GM21723 (cell line): ENCODE data around the gene ATP5ME.
"Not testable (repeated sequence)": the region's sequence is repeated elsewhere in the genome, so short reads cannot be mapped to it uniquely, and the experiment has no call there.

Source experiments
- ATAC-seq: cut with Tn5 transposase; IDR thresholded peaks from one replicate; pipeline ENCODE4 v1.9.1; 2021; ENCODE audit warnings: mild to moderate bottlenecking, moderate library complexity; ENCODE audit not compliant: unreplicated experiment

ATP5ME gene

DNA sequence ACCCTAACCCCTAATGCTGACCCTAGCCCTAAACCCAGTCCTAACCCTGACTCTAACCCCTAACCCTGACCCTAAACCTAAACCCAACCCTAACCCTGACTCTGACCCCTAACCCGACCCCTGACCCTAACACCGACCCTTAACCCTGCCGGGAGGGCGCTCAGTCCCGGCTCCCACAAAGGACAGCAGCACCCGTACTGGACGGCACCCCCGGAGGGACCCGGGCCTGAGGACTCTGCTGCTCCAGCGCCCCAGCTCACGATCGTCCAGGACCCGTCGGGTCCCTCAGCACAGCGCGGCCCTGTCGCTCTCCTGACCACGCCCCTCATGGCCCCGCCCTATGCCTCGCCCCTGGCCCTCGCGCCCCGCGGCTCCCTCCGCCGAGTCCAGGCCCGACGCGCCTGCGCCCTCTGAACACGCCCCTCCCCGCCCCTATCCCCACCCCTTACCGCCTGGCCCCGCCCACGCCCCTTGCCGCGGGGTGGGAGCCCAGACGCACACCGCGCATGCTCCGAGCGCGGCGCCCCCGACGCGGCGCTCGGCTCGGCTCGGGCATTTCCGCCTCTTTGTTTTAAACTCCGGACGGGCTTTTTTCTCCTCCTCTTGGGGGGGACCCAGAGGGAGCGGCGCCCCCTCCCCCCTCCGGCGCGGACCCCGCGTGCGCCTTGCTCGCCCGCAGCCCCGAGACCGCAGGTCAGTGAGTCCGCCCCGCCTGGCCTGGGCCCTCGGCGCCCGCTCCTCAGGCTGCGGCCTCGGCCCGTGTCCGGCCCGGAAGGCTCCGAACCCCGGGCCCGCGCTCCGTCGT lies 31.4 kb upstream of the ATP5ME start, which contains the start of gene PCGF3:
TSS of gene PCGF3 (plus strand) at position 555 of the 805 bp plus-strand sequence. CDS start 27,849 bp downstream, outside the sequence.
- peak; percentile 87 for ATAC-seq

DNA sequence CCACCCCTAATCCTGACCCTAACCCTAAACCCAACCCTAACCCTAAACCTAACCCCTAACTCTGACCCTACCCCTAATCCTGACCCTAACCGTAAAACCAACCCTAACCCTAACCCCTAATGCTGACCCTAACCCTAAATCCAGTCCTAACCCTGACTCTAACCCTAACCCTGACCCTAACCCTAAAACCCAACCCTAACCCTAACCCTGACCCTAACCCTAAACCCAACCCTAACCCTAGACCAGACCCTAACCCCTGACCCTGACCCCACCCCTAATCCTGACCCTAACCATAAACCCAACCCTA lies 30.8 kb upstream of the ATP5ME start:
- no peak for ATAC-seq

DNA sequence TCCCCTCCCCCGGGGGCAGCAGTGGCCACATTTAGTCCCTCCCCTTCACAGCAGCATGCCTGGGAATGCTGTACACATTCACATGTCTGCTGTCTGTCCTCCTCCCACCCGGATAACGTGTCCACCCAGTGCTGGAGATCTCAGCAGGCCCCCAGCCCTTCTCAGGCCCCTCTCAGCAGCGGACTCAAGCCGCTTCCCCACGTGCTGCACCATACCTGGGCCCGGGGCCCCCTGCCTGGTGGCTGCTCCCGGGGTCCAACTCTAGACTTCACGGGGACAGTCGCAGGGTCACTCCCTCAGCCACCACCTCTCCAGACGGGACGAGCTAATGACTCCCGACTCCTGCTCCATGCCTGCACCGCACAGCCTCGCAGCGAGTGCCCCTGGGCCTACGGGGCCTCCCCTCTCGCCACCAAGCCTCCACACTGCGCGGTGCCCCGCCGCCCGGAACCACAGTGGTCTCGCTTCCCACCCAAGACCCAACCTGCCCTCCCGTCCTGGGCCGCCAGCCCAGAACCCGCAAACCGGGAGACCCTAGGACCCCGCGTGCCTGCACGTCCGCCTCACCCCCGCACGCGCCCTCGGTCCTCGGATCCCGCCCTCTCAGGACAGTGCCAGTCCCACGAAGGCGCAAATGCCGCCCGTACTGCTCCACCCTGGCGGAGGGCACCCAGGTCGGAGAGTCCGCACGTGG lies 30.3 kb upstream of the ATP5ME start:
- ATAC-seq: no peak

DNA sequence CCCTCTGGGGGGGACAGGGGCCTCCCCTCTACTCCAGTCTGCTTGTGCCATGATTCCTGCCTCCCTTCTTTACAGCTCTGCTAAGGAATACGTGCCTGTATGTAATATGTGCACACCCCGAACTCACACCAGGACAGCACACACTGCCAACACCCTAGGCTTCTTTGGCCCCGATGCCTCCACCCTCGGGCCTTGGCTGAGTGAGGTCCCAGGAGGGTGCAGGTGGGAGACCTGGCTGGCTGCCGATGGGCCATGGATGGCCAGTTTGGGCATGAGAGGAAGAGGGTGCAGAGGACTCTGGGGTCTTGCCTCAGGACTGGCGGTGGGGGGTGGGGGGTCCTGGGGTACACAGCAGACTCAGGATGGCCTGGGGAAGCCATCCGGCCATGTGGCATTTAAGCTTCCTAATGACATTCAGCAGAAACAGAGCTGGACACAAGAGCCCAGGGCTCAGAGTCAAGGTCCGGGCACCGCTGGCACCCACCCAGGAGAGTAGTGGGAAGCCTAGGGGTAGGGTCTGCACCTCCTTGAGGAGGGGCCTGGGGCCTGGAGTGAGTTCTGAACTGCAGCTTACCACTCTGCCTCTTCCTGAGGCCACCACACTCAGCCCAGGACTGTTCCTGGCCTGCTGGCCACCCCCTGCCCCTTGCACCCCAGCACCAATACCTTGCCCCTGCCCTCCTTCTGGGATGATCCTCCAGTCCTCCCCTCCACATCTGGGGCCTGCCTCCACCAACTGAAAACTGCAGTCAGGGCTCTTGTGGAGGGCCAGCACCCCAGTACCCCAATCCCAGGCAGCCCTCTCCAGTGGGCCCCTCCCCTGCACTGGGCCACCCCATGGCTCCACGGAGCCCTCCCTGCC lies 29.5 kb upstream of the ATP5ME start:
- no peak for ATAC-seq

DNA sequence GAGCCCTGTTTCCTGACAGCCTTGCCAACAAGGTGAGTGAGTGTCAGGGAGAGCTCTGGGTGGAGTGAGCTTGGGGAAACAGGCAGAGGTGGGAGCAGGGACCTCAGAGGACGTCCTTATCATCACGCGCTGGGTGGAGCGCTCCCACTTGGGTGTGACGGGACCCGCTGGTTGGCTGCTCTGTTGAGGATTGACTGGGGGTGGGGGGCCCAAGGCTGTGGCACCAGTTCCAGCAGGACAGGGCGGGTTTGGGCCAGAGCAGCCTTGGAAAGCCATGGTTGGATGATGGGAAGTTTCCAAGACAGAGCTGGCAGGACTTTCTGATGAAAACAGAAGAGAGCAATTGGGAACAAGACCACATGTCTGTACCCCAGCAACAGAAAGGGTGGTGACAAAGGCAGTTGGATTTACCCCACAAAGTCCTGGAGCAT lies 28.6 kb upstream of the ATP5ME start:
- no peak for ATAC-seq

DNA sequence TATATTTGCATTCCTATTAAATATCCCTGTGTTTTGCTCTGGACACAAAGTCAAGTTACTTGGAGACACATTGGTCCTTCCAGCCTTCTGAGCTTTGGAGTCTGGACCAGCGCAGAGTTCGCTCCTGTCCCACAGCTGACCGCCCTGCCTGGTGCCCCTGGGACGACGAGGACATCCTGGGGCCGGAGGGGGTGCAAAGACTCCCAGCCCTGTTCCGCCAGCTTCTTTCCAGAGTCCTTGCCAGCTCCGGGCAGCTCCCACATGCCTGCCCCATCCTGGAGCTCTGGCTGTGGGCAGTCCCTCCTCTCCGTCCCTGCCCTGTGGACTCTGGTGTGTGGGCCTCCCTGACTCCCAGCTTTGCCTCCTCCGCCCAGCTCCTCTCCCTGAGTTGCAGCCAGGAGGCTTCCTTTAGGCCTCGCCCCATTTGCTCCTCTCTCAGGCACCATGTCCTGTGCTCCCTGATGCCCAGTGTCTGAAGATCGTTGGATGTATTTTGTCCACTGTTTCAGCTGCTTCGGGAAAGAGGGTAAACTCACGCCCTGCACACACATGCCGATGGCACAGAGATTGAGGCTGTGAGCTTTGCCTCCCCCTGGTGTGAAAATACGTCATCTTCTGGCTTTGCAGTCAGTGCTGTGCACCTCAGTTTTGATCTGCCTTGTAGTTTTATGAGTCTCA lies 26.6 kb upstream of the ATP5ME start:
- ATAC-seq: no peak

DNA sequence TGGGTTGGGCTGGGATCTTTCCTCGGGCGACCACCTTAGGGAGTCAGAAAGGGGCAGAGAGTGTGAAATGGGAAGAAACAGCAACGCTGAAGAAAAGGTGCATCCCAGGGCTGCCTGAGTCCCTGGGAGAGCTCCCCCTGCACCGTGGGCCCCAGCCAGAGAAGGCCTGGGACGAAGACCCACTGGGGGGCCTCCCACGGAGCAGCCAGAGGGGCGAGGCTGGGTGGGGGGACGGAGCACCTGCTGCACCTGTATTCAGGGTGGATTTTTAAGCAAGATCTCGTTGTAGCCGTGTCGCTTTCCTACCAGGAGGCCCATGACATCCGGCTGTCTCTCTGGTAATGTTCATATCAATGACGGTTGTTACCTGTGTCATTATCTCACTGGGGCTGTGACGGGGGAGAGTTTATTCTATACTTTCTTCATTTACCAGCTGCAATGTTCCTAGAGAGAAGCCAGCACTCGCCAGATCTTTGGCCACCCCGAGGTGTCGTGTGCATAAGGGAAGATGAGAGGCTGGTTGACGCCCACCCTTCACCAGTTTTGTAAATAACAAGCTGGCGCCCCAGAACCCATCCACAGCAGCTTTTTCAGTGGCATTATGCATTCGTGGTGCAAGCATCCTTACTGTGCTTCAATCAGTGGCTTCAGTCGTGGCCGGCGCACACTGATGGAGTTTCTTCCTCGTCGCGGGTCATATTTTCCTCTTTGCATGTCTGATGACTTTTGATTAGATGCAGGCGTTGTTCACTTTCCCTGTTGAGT lies 25.9 kb upstream of the ATP5ME start:
- no peak for ATAC-seq

DNA sequence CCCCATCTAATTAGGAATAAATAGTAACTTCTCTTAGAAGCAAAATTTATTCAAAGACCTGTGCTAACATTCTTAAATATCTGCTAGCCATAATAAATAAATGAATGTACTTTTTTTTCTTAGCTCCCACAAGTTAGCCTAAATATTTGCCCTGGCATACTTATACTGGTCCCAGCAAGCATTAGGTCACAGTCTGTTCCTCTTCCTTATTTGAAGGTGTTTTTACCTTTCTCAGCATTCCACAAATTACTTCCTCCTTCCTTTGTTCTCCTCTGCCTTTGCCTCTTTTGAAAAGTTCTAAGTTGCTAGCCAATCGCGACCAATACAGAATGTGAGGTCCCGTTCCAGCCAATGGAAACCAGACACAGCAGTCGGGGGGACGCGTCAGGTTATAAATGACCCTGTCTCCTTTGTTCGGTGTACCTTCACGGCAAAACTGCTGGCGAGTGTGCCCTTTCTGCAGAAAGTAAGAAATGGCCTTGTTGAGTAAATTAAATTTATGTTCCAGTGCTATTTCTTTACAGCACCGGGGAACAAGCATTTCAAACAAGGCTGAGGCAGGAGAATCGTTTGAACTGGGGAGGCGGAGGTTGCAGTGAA lies 20.4 kb upstream of the ATP5ME start:
- ATAC-seq: not testable (repeated sequence)

DNA sequence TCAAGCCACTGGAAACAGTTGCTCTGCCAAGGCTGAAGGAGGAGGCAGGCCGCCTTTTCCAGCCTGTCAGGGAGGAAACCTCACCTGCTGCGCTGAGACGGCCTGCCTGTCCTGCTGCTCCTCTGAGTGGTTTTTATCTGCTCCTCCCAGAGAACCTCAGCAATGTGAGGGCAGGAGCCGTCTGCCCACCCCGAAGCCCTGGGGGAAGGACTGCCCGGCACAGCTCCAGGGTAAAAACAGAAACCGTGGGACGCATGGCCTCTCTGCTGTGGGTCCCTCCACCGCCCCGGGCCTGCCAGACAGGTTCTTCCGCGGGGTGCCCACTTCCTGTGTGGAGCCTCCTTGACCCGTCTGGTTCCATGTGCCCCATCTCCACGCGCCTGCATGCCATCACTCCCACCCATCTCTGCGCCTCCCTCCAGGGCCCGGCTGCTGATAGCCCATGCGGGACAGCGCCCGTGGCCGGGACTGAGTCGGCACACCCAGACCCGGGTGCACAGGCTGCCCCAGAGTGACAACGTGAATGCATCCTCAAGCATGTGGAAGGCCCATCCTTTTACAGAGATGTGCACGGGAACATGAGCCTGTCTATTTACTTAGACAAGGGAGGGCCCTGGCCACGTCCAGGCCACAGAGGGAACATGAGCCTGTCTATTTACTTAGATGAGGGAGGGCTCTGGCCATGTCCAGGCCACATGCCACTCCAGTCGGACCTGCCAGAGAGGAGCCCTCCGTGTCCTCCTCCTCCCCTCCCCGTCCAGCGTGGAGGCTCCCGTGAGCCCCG lies 18.9 kb upstream of the ATP5ME start:
- no peak for ATAC-seq

DNA sequence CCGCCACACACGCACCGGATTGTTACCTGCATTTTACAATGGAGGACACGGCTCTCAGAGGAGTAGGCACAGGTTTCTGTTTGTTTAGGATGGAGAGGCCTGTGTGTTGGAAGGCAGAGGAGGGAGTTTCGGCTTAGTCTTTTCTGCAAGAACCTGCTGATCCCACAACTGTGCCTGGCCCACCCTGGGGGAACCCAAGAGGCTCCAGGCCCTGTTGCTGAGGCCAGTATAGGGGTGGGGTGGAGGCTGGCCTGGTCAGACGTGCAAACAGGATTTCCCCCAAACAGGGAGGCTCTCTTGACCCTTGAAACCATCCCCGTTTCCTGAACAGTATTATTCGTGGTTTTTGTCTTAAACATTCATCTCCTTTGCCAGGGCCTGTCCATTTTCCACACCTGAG lies 15.6 kb upstream of the ATP5ME start:
- ATAC-seq: no peak

DNA sequence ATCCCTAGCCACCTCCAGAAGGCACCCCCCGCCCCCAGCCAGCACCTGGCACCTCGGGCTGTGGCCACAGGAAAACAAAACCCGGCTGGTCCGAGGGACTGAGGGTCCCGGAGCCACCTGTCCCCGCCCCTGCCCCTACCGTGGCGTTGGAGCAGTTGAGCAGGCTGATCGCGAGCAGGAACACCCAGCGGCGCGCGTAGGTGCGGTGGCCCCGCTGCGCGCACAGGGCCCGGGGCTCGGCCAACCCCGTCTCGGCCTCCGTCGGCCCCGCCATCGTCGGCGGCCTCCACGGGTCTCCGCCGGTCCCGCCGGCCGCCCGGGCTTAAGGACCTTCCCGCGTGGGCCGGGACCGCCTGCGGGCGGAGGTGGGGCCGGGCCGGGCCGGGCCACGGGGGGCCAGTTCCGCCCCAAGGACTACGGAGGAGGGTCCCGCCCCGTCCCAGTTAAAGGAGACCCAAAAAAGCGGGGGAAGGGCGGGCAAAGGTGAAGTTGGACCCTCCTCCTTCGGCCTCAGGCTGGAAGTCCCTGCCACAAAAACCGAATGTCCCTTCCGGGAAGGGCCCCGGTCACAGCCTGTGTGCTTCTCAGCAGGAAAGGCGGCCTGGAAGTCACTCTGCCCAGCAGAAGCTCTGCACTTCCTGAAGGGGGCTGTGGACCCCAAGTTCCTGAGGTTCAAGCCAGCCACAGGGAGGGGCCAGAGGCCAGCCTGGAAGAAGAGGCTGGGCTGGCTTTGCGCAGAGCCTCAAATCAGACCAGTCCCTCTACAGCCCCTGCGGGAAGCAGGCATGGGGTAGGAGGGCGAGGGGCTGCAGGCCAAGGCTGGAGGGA lies 15.0 kb upstream of the ATP5ME start, which contains the start of gene SLC49A3:
TSS of gene SLC49A3 (minus strand) at position 298 of the 828 bp plus-strand sequence. CDS start at position 274, 24 bp downstream.
- ATAC-seq: no peak

DNA sequence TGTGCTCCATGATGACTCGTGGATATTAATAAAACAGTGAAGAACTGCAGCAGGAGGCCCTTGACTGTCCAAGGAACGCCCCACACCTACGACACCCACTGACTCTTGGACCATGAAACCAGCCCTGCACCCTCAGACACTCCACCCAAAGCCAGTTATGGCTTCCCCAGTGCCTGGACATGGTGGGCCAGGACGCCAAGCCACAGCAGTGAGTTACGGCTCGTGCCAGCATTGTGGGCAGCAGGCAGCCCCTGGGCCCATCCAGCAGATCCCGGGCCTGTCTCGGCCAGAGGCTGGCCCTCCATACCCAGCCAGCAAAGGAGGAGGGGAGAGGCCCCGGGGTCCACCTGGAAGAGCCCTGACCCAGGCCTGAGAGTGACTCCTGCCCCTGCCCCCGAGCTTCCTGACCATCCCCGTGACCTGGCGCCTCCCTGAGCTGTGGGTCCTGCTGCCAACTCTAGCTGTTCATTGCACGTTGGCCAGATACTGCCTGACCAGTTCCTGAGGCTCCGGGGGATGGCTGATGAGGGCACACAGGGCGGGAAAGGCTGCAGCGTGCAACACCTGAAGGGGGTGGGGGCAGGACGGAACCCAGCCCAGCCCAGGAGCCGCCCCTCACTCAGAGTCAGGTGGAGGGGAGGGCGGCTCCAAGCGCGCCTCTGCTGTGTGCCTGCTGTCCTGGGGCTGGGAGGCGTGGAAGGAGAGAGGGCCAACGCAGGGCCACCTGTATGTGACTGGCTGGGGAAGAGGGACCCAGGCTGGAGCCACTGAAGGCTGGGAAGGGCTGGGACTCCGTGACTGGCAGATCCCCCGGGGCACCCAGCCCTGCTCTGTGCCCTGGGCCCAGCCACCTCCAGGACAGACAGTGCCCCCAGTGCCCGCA lies 14.1 kb upstream of the ATP5ME start:
- ATAC-seq: no peak

DNA sequence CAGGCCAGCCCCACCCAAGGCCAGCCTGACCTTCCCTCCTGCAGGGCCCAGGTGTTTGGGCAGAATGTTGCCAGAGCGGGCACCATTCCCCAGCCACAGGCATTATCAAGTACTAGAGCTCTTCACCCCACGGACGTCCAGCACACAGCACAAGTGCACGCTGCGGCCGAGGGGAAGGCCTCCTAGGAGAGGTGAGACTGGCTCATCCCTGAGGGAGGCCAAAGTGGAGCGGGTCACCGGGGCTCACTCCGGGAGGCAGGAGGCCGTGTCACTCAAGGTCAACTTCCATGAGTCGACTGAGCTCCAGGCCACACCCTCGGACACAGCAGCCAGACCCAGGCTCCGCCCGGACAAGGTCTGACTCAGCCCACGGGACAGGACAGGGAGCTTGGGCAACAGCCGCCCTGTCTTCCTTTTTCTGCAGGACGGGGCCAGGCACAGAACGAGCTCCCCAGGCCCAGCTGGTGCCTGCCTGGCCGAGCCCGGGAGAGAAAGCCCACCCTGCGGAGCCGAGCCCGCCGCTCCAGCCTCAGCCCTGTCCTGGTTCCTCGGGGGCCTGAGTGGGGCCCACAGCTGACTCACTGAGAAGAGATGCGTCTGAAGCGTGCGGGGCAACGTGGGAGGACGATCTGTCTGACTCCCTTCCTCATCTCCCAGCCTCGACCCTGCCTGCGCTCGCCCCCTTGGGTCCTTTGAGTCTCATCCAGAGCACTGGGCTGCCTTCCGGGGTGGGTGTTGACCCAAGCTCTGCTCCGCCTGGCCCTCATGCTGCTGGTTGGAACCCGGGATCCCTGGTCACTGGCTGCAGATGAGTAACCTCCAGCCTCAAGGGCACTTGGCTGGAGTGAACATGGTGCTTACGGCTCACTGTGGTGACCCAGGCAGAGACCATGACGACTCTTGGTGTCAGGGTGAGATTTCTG lies 13.2 kb upstream of the ATP5ME start:
- no peak for ATAC-seq

DNA sequence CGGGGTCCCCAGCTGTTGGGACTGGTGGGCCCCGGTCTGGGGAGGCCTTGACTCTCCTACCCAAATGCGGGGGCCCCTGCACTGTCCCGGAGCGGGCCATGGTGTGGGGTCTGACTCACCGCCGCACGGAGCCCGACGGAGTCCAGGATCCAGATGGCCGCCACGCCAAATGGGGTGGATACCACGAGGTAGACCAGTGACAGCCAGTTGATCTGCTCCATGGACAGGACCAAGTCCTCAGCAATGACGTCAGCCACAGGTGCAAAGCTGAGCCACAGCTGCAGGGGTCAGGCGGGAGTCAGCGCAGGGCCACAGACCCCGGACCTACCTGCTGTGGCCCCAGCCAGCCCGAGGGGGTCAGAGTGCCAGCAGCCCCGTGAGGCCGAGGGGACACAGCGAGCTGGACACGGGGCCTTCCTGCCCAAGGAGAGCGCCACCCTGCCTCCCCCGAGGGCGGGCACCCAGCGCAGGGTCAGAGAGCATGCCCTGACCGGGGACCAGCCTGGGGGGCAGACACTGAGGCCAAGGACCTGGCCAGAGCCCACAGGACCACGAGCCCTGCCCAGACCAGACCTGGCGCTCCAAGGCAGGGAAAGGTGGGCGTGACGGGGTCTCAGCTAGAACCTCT lies 12.5 kb upstream of the ATP5ME start:
- no peak for ATAC-seq

DNA sequence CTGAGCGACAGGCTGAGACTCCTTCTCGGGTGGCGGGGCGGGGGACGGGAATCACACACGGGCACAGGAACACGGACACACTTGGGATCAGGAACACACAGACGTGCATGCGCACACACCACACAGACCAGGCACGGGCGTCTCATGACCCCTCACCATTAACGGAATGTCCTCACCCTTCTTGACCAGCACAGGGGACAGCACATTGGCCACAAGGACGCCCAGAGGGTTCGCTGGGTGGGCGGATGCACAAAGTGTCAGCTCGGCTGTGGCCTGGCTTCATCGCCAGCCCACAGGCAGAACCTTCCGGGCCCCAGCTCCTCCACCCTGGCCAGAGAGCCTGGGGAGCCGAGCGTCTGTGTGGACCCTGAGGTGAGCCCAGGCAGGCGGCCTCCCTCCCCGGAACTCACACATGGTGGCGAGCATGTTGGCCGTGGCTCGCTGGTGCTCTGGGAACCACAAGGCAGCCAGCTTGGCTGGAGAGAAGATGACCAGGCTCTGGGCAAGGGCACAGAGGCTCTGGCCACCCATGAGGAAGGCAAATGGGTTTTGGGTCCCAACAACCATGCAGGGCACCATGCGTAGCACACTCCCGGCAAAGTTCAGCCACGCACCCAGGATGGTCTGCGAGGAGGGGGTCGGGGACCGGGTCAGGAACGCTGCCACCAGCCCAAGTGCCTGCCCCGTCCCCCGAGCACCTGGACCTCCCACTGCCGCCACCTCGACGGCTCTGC lies 11.8 kb upstream of the ATP5ME start:
- ATAC-seq: no peak
